ENCODE data around the gene STRN4.

DNA sequence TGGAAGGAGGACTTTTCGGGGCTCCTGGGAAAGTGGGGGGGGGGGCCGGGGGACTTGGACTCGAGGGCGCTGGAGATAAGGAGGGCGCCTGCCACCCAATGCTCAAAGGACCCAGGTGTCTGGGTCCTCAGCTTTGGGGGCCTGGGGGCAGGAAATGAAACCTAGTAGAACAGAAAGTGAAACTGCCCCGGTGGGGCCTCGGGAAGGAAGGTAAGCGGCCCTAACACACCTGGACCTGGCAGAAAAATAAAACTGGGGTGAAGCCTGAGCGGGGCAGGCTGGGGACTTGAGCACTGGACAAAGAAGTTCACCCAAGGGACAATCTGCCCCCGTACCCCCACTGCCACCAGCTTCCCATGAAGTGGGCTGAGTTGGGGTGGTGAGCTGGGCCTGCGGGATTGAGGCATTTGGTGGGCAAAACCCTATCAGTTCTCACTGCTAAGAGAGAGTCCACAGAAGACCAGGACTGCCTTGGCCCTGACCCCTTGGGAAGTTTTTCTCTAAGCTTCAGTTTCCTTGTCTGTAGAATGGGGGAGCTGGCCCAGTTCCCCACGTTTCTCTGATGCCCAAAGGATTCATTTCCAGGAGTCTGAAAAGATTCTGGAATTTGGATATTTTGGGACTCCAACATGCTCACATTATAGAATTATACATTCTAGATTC is 31.7 kb downstream of the STRN4 start:
- TF ChIP-seq ZNF274 (IDR thresholded peaks at IDR 0.05; ENCODE audit: low read depth, low read length) (no peak), SUZ12 (IDR thresholded peaks at IDR 0.05; ENCODE audit: extremely low read depth, insufficient read depth, insufficient read length) (no peak)
